Measurements from ENCODE around the gene RPS6KB2.

GRCh38 chr11:67410369-67410831, 17.9 kb upstream of the RPS6KB2 start:
- TF ChIP-seq EGR1 (IDR thresholded peaks at IDR 0.05) (no peak), CEBPB (IDR thresholded peaks at IDR 0.05) (no peak), MAX (IDR thresholded peaks at IDR 0.05) (no peak), EP300 (IDR thresholded peaks at IDR 0.05; ENCODE audit: borderline replicate concordance) (no peak), CREB1 (IDR thresholded peaks at IDR 0.05; ENCODE audit: low read depth) (no peak), FOXM1 (IDR thresholded peaks at IDR 0.05; ENCODE audit: borderline replicate concordance, low read depth) (no peak), TAF1 (IDR thresholded peaks at IDR 0.05; ENCODE audit: low read depth) (no peak), YY1 (IDR thresholded peaks at IDR 0.05; ENCODE audit: low read depth) (no peak), RAD21 (IDR thresholded peaks at IDR 0.05; ENCODE audit: low read depth) (no peak), TCF12 (IDR thresholded peaks at IDR 0.05; ENCODE audit: low read depth) (no peak), TEAD4 (IDR thresholded peaks at IDR 0.05) (no peak), NFIC (IDR thresholded peaks at IDR 0.05) (no peak)
- TF ChIP-seq, protein P1, sequence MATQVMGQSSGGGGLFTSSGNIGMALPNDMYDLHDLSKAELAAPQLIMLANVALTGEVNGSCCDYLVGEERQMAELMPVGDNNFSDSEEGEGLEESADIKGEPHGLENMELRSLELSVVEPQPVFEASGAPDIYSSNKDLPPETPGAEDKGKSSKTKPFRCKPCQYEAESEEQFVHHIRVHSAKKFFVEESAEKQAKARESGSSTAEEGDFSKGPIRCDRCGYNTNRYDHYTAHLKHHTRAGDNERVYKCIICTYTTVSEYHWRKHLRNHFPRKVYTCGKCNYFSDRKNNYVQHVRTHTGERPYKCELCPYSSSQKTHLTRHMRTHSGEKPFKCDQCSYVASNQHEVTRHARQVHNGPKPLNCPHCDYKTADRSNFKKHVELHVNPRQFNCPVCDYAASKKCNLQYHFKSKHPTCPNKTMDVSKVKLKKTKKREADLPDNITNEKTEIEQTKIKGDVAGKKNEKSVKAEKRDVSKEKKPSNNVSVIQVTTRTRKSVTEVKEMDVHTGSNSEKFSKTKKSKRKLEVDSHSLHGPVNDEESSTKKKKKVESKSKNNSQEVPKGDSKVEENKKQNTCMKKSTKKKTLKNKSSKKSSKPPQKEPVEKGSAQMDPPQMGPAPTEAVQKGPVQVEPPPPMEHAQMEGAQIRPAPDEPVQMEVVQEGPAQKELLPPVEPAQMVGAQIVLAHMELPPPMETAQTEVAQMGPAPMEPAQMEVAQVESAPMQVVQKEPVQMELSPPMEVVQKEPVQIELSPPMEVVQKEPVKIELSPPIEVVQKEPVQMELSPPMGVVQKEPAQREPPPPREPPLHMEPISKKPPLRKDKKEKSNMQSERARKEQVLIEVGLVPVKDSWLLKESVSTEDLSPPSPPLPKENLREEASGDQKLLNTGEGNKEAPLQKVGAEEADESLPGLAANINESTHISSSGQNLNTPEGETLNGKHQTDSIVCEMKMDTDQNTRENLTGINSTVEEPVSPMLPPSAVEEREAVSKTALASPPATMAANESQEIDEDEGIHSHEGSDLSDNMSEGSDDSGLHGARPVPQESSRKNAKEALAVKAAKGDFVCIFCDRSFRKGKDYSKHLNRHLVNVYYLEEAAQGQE (IDR thresholded peaks at IDR 0.05; ENCODE audit: low read depth), result no peak

Measured in Ishikawa (cell line).